ENCODE data around the gene ENOX1. TPM values are rescaled to one million over a fixed set of nuclear protein-coding genes. Genes with fewer than 3 reads are reported as not detected.

The ENOX1 gene
- total and polyA plus RNA-seq, 2 donors (not counting 3 experiments of a cell fraction or from before 2014, with no cell fraction given) = 0.17 to 0.97 TPM

- Histone ChIP-seq H4K20me1 (replicated peaks; ENCODE audit: control insufficient read depth, extremely low read depth, insufficient read depth, low read length) (no peaks in the 10 kb centered on the region), H3K79me2 (ENCODE audit: control insufficient read depth, insufficient read depth, low read length) (no peaks in the 10 kb centered on the region), H3K4me3 (replicated peaks in 1 of 3; ENCODE audit: insufficient read depth in 1 of 3, low read depth in 1 of 3, low read length in 3 of 3) (no peak overlapping the region), H3K4me2 (ENCODE audit: insufficient read depth, low read length) (no peak overlapping the region), H3K9ac (replicated peaks; ENCODE audit: extremely low read depth, insufficient read depth, low read length) (no peak overlapping the region), H3K36me3 (ENCODE audit: control insufficient read depth in 2 of 2, extremely low read depth in 1 of 2, insufficient read depth in 2 of 2, low read length in 2 of 2) (no peaks in the 10 kb centered on the region), H3K27ac (ENCODE audit: insufficient read depth, low read depth, low read length) (no peak overlapping the region), H3K9me3 (replicated peaks; ENCODE audit: control insufficient read depth, insufficient read depth, low read length) (no peaks in the 10 kb centered on the region), H2AFZ (ENCODE audit: low read depth, low read length) (no peak overlapping the region), H3K4me1 (ENCODE audit: control insufficient read depth, extremely low read depth, insufficient read depth, low read length) (no peaks in the 10 kb centered on the region), H3K9me1 (replicated peaks; ENCODE audit: control insufficient read depth, extremely low read depth, insufficient read depth, low read length) (no peaks in the 10 kb centered on the region), H3K27me3 (ENCODE audit: control insufficient read depth in 2 of 2, insufficient read depth in 2 of 2, low read length in 2 of 2) (no peaks in the 10 kb centered on the region)
- TF ChIP-seq MYC (IDR thresholded peaks at IDR 0.05; ENCODE audit: low read depth, low read length) = no peak
- TF ChIP-seq POLR2A (IDR thresholded peaks at IDR 0.05; ENCODE audit: low read depth, low read length) = no peak
- no peak for TF ChIP-seq EZH2 (IDR thresholded peaks at IDR 0.05; ENCODE audit: borderline replicate concordance, low read depth, low read length, severe bottlenecking)
- TF ChIP-seq MAX (IDR thresholded peaks at IDR 0.05; ENCODE audit: insufficient read depth, insufficient read length) = no peak
- TF ChIP-seq JUN (IDR thresholded peaks at IDR 0.05; ENCODE audit: borderline replicate concordance, insufficient read depth, insufficient read length, low read depth) = no peak
- TF ChIP-seq POLR2AphosphoS5 (IDR thresholded peaks at IDR 0.05; ENCODE audit: insufficient read depth, low read depth, low read length) = no peak
- no peak for TF ChIP-seq FOS (IDR thresholded peaks at IDR 0.05; ENCODE audit: borderline replicate concordance, insufficient read depth, low read length)
- TF ChIP-seq, protein P1, sequence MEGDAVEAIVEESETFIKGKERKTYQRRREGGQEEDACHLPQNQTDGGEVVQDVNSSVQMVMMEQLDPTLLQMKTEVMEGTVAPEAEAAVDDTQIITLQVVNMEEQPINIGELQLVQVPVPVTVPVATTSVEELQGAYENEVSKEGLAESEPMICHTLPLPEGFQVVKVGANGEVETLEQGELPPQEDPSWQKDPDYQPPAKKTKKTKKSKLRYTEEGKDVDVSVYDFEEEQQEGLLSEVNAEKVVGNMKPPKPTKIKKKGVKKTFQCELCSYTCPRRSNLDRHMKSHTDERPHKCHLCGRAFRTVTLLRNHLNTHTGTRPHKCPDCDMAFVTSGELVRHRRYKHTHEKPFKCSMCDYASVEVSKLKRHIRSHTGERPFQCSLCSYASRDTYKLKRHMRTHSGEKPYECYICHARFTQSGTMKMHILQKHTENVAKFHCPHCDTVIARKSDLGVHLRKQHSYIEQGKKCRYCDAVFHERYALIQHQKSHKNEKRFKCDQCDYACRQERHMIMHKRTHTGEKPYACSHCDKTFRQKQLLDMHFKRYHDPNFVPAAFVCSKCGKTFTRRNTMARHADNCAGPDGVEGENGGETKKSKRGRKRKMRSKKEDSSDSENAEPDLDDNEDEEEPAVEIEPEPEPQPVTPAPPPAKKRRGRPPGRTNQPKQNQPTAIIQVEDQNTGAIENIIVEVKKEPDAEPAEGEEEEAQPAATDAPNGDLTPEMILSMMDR (IDR thresholded peaks at IDR 0.05; ENCODE audit: extremely low read depth in 1 of 2, insufficient read depth in 1 of 2, low read depth in 1 of 2, low read length in 2 of 2) = no peak
- TF ChIP-seq GATA2 (IDR thresholded peaks at IDR 0.05; ENCODE audit: insufficient read depth, insufficient read length, low read depth, low read length) = no peak
- intact Hi-C loops (cut with micrococcal nuclease) = no loop called here
- dilution Hi-C loops (cut with MboI; ENCODE audit: extremely low pct_ligation_motif_present, low sequenced_read_pairs) = no loop called here
- ChIA-PET CTCF (no interaction called here), POLR2A (no interaction called here)
- no TSS peak for BruUV-seq (replicated peaks)
- DNase-seq (ENCODE audit: low read depth, low spot score) (no peak), FAIRE-seq (no peak)
These were observed 291.0 kb downstream of the ENOX1 start for GRCh38 chr13:43495732-43496131.
